ENCODE results near the gene SF3B4.

The SF3B4 gene

GRCh38 chr1:149936170-149936991 lies 8.8 kb upstream of the SF3B4 start, which contains the start of gene MTMR11:
TSS of gene MTMR11 (minus strand) at chr1:149936879. CDS start at chr1:149936647, 232 bp downstream.
- TF ChIP-seq TOX (CRISPR knock-in tag; IDR thresholded peaks at IDR 0.05; ENCODE audit: borderline replicate concordance) = peak; percentile 15; the same call in 1 of the 2 replicates
- TF ChIP-seq TCF4 (CRISPR knock-in tag; IDR thresholded peaks at IDR 0.05; ENCODE audit: borderline replicate concordance) = no peak
- TF ChIP-seq PPARA (CRISPR knock-in tag; IDR thresholded peaks at IDR 0.05; ENCODE audit: borderline replicate concordance) = no peak
- ATAC-seq = peak; percentile 68

- ATAC-seq = no peak
- no peak for TF ChIP-seq CREB5 (CRISPR knock-in tag; IDR thresholded peaks at IDR 0.05; ENCODE audit: low read depth)
- no peak for TF ChIP-seq BACH2 (CRISPR knock-in tag; IDR thresholded peaks at IDR 0.05; ENCODE audit: borderline replicate concordance)
- no peak for TF ChIP-seq ZNF70 (CRISPR knock-in tag; IDR thresholded peaks at IDR 0.05)
- TF ChIP-seq SNAI2 (CRISPR knock-in tag; IDR thresholded peaks at IDR 0.05) = no peak
- no peak for TF ChIP-seq ISL1 (CRISPR knock-in tag; IDR thresholded peaks at IDR 0.05)
- no peak for TF ChIP-seq PPARA (CRISPR knock-in tag; IDR thresholded peaks at IDR 0.05; ENCODE audit: borderline replicate concordance)
- TF ChIP-seq ZFP3 (CRISPR knock-in tag; IDR thresholded peaks at IDR 0.05) = no peak
- TF ChIP-seq TOX (CRISPR knock-in tag; IDR thresholded peaks at IDR 0.05; ENCODE audit: borderline replicate concordance) = no peak
- TF ChIP-seq ESRRG (CRISPR knock-in tag; IDR thresholded peaks at IDR 0.05) = no peak
- no peak for TF ChIP-seq TCF4 (CRISPR knock-in tag; IDR thresholded peaks at IDR 0.05; ENCODE audit: borderline replicate concordance)
- no peak for TF ChIP-seq RARB (CRISPR knock-in tag; IDR thresholded peaks at IDR 0.05)
- no peak for TF ChIP-seq CSDC2 (CRISPR knock-in tag; IDR thresholded peaks at IDR 0.05)
Observed at GRCh38 chr1:149934356-149934755, 6.8 kb upstream of the SF3B4 start.

- no peak for ATAC-seq
- no peak for TF ChIP-seq OSR1 (CRISPR knock-in tag; IDR thresholded peaks at IDR 0.05)
- no peak for TF ChIP-seq ZNF565 (CRISPR knock-in tag; conservative IDR thresholded peaks at IDR 0.05; ENCODE audit: low read depth)
- TF ChIP-seq POU6F1 (CRISPR knock-in tag; IDR thresholded peaks at IDR 0.05; ENCODE audit: borderline replicate concordance, low read depth) = no peak
- no peak for TF ChIP-seq ZC3H10 (CRISPR knock-in tag; IDR thresholded peaks at IDR 0.05)
- TF ChIP-seq ZNF8 (CRISPR knock-in tag; IDR thresholded peaks at IDR 0.05) = no peak
- TF ChIP-seq TOX (CRISPR knock-in tag; IDR thresholded peaks at IDR 0.05; ENCODE audit: borderline replicate concordance) = no peak
- no peak for TF ChIP-seq ZFP3 (CRISPR knock-in tag; IDR thresholded peaks at IDR 0.05)
- TF ChIP-seq CREB5 (CRISPR knock-in tag; IDR thresholded peaks at IDR 0.05; ENCODE audit: low read depth) = no peak
- no peak for TF ChIP-seq TSHZ2 (CRISPR knock-in tag; IDR thresholded peaks at IDR 0.05)
- TF ChIP-seq ZNF70 (CRISPR knock-in tag; IDR thresholded peaks at IDR 0.05) = no peak
- TF ChIP-seq ARNTL (CRISPR knock-in tag; IDR thresholded peaks at IDR 0.05; ENCODE audit: borderline replicate concordance, low read depth) = no peak
- no peak for TF ChIP-seq ESRRG (CRISPR knock-in tag; IDR thresholded peaks at IDR 0.05)
- TF ChIP-seq ISL1 (CRISPR knock-in tag; IDR thresholded peaks at IDR 0.05) = no peak
- TF ChIP-seq TCF4 (CRISPR knock-in tag; IDR thresholded peaks at IDR 0.05; ENCODE audit: borderline replicate concordance) = no peak
- TF ChIP-seq CSRNP3 (CRISPR knock-in tag; IDR thresholded peaks at IDR 0.05) = no peak
- no peak for TF ChIP-seq RARB (CRISPR knock-in tag; IDR thresholded peaks at IDR 0.05)
- TF ChIP-seq BACH2 (CRISPR knock-in tag; IDR thresholded peaks at IDR 0.05; ENCODE audit: borderline replicate concordance) = no peak
- TF ChIP-seq CSDC2 (CRISPR knock-in tag; IDR thresholded peaks at IDR 0.05) = no peak
- no peak for TF ChIP-seq PPARA (CRISPR knock-in tag; IDR thresholded peaks at IDR 0.05; ENCODE audit: borderline replicate concordance)
- no peak for TF ChIP-seq ZFP30 (CRISPR knock-in tag; IDR thresholded peaks at IDR 0.05)
Observed at GRCh38 chr1:149933208-149933607, 5.6 kb upstream of the SF3B4 start.

Measured in SK-N-SH treated with all-trans-retinoic acid at 6 μM for 48 hours (cell line).